Sigmoid colon (tissue), 4 donors: Measurements from ENCODE around the gene WNT6.

Experiments
- EP300 ChIP-seq, 4 donors: sonication (generic); formaldehyde crosslinking; IDR thresholded peaks; one replicate each; pipeline ENCODE4 v1.6.1; 2017; ENCODE audit warnings: antibody characterized with exemption in 4 of 4
- POLR2A ChIP-seq, 2 donors: fragments of 450-650 bp; IDR thresholded peaks; one replicate each; pipeline ENCODE4 v1.6.1; 2016; ENCODE audit warnings: antibody characterized with exemption in 2 of 2, mild to moderate bottlenecking in 2 of 2, moderate library complexity in 2 of 2
- POLR2AphosphoS5 ChIP-seq, 4 donors: sonication (generic); formaldehyde crosslinking; IDR thresholded peaks; one replicate each; pipeline ENCODE4 v1.6.1; 2017; ENCODE audit warnings: antibody characterized with exemption in 4 of 4
- TF ChIP-seq, protein P1 (sequence below), 4 experiments: fragments of 450-650 bp in 3 of 4; fragments of 200-600 bp in 1 of 4; IDR thresholded peaks; one replicate each; pipeline ENCODE4 v1.5.1; 2016 to 2019; ENCODE audit warnings: antibody characterized with exemption in 4 of 4, mild to moderate bottlenecking in 3 of 4, moderate library complexity in 2 of 4

- TF ChIP-seq EP300 (IDR thresholded peaks at IDR 0.05) = no peak
- TF ChIP-seq, protein P1, sequence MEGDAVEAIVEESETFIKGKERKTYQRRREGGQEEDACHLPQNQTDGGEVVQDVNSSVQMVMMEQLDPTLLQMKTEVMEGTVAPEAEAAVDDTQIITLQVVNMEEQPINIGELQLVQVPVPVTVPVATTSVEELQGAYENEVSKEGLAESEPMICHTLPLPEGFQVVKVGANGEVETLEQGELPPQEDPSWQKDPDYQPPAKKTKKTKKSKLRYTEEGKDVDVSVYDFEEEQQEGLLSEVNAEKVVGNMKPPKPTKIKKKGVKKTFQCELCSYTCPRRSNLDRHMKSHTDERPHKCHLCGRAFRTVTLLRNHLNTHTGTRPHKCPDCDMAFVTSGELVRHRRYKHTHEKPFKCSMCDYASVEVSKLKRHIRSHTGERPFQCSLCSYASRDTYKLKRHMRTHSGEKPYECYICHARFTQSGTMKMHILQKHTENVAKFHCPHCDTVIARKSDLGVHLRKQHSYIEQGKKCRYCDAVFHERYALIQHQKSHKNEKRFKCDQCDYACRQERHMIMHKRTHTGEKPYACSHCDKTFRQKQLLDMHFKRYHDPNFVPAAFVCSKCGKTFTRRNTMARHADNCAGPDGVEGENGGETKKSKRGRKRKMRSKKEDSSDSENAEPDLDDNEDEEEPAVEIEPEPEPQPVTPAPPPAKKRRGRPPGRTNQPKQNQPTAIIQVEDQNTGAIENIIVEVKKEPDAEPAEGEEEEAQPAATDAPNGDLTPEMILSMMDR (IDR thresholded peaks at IDR 0.05) = no peak
- TF ChIP-seq POLR2AphosphoS5 (IDR thresholded peaks at IDR 0.05) = no peak
- TF ChIP-seq POLR2A (IDR thresholded peaks at IDR 0.05) = no peak
Measured at GRCh38 chr2:218897394-218898108, 37.9 kb downstream of the WNT6 start.
